LNCaP clone FGC (cell line): ENCODE data around the gene KLF18.

Experiments used
- DNase-seq: peaks from one replicate; pipeline ENCODE4 v3.0.0-alpha.2; 2011; ENCODE audit warnings: low read depth
- H3K4me3 ChIP-seq: 2 replicates; pipeline ENCODE4 v1.5.1; 2011; ENCODE audit warnings: mild to moderate bottlenecking, low read depth, low read length, control low read depth
- CTCF ChIP-seq: IDR thresholded peaks from 2 replicates; pipeline ENCODE4 v1.5.1; 2012; ENCODE audit warnings: mild to moderate bottlenecking; ENCODE audit not compliant: control insufficient read depth, insufficient read depth; ENCODE audit errors: extremely low read depth

Gene KLF18

DNA sequence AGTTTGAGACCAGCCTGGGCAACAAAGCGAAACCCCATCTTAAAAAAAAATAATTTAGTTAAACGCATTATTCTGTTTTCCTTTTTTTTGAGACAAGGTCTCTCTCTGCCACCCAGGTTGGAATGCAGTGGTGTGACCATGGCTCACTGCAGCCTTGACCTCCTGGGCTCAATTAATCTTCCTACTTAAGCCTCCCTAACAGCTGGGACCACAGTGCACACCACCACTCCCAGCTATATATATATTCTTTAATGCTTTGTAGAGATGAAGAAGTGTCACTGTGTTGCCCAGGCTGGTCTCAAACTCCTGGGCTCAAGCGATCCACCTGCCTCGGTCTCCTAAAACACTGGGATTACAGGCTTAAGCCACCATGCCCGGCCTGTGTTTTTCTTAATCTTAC is 30.5 kb downstream of the KLF18 start:
- no peak overlapping the region for H3K4me3 ChIP-seq
- no peak for DNase-seq
- no peak for TF ChIP-seq CTCF

DNA sequence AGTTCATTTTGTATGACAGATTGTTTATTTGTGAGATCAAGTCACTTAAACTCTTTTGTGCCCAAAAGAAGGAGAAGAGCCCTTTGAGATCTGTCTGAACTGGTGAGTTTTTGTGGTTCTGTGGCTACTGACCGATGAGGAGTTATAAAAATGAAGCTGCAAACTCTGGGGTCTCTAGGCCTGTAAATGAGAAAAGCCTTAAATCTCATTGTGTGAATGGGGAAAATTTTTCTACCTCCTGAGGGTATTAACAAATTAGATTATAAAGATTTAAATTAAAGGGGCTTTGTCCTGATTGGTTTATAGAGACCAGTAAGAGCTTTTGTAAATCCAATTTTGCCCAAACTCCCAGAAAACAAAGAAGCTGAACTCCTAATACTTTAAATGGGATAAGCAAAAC is 32.5 kb downstream of the KLF18 start:
- TF ChIP-seq CTCF, result no peak
- no peak overlapping the region for H3K4me3 ChIP-seq
- no peak for DNase-seq

- DNase-seq, result no peak
- TF ChIP-seq CTCF, result no peak
- H3K4me3 ChIP-seq, result no peak overlapping the region
Measured at GRCh38 chr1:44108241-44108640, 33.2 kb downstream of the KLF18 start.

DNA sequence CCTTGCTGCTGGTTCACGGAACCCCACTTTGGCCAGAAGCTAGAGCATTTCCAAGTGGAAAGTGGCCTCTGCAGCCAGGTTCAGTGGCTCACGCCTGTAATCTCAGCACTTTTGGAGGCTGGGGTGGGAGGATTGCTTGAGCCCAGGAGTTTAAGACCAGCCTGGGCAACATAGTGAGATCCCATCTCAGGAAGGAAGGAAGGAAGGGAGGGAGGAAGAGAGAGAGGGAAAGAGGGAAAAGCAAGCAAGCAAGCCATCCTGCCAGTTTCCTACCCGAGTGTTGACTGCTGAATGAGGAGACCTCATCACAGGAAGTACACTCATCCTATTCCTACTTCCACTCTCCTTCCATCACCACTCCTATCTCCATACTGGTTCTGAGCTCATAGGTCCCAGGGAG is 35.6 kb downstream of the KLF18 start:
- H3K4me3 ChIP-seq, result no peak overlapping the region
- no peak for TF ChIP-seq CTCF
- no peak for DNase-seq

- 0 out of 2 replicates have a peak, but pooled peaks have one; percentile 1 for TF ChIP-seq CTCF
- no peak overlapping the region for H3K4me3 ChIP-seq
- no peak for DNase-seq
Measured at GRCh38 chr1:44103270-44104131, 37.9 kb downstream of the KLF18 start.

- no peak for TF ChIP-seq CTCF
- H3K4me3 ChIP-seq, result no peak overlapping the region
- DNase-seq, result no peak
Measured at GRCh38 chr1:44101328-44101727, 40.1 kb downstream of the KLF18 start.

GRCh38 chr1:44100183-44100868 is 41.1 kb downstream of the KLF18 start:
- TF ChIP-seq CTCF, result no peak
- no peak for DNase-seq
- H3K4me3 ChIP-seq, result no peak overlapping the region
